GM20000 (cell line): Measurements from ENCODE around the gene SHANK3.

ENCODE experiments used
- DNase-seq: peaks from one replicate; pipeline ENCODE4 v3.0.0; 2012; ENCODE audit warnings: low spot score
- TF ChIP-seq, protein P1 (sequence below): IDR thresholded peaks from 2 replicates; pipeline ENCODE4 v1.5.1; 2012; ENCODE audit warnings: mild to moderate bottlenecking, control low read depth; ENCODE audit errors: extremely low read depth, missing control alignments

The SHANK3 gene

DNA sequence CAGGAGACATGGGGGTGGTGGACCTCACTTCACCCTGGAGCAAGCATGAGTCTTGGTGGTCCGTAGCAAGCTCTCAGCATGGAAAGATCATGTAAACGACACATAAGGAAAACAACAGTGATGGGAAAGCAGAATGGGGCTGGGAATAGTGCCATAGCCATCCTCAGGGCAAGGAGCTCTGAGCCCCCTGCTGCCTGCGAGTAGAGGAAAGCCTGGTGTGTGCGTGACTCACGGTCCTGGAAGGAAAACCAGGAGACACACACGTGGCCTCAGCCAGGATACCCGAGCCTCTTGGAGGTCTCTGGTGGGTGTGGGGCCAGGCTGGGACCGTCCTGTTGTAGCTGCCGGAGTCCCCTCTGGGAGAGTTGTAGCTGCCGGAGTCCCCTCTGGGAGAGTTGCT lies 12.4 kb downstream of the SHANK3 start:
- TF ChIP-seq, protein P1, sequence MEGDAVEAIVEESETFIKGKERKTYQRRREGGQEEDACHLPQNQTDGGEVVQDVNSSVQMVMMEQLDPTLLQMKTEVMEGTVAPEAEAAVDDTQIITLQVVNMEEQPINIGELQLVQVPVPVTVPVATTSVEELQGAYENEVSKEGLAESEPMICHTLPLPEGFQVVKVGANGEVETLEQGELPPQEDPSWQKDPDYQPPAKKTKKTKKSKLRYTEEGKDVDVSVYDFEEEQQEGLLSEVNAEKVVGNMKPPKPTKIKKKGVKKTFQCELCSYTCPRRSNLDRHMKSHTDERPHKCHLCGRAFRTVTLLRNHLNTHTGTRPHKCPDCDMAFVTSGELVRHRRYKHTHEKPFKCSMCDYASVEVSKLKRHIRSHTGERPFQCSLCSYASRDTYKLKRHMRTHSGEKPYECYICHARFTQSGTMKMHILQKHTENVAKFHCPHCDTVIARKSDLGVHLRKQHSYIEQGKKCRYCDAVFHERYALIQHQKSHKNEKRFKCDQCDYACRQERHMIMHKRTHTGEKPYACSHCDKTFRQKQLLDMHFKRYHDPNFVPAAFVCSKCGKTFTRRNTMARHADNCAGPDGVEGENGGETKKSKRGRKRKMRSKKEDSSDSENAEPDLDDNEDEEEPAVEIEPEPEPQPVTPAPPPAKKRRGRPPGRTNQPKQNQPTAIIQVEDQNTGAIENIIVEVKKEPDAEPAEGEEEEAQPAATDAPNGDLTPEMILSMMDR: no peak
- DNase-seq: peak; percentile 11

DNA sequence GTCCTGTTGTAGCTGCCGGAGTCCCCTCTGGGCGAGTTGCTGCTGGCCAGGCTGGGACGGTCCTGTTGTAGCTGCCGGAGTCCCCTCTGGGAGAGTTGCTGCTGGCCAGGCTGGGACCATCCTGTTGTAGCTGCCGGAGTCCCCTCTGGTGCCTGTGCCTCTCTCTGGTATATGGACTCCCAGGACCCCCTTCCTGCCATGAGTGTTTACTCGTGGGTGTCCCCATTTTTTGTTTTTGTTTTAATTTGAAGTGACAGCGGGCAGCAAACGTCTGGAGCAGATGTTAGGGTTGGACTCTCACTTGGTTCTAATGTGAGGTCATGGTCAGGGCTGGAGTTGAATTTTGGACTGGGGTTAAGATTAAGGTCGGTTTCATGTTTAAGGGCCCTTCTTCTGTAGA lies 14.2 kb downstream of the SHANK3 start:
- DNase-seq: no peak
- TF ChIP-seq, protein P1: no peak

DNA sequence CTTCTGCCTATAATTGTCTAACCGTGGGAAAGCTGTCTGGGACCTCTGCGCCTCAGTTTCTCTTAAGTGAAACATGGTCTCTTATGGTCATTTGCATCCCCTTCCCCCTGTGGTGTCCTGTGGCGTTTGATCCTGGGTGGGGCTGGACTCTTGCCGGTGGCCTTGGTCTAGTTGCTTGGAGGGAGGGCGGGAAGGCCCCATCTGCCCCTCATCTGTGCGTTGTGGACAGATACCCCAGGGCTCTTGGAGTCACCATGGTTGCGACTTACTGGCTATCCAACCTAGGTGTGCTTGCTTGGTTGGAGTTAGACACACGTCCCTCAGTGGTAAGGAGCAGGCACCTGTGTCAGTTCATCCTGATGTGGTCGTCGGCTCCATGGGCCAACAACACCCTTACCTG lies 15.2 kb downstream of the SHANK3 start:
- DNase-seq: no peak
- TF ChIP-seq, protein P1: no peak

DNA sequence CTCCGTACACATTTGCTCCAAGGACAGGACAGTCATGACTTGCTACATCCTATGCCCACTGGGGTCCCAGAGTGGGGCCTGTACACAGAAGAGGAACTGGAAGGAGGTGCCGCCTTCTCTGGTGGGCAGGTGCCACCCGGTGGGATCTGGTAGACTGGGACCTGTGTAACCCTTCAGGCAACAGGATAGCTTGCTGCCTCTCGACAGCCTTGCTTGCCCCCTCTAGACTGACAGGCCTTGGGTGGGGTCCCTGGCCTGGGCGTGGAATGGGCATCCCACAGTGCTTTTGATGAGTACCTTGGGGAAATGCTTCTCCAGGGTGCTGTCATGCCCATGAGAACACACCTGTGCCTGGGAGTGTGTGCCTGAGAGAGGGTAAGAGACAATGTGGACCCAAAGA lies 15.8 kb downstream of the SHANK3 start:
- TF ChIP-seq, protein P1: no peak
- DNase-seq: no peak

DNA sequence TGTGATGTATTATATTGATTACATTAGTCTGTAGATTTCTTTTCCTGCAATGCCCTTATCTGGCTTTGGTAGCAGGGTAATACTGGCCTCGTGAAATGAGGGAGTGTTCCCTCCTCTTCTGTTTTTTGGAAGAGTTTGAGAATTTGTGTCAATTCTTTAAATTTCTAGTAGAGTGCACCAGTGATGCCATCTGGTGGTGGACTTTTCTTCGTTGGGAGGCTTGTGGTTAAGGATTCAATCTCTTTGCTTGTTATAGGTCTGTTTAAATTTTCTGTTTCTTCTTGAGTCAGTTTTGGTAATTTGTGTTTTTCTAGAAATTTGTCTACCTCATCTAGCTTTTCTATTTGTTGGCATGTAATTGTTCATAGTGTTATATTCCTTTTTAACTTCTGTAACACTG lies 18.9 kb downstream of the SHANK3 start:
- TF ChIP-seq, protein P1: peak; percentile 37
- no peak for DNase-seq

DNA sequence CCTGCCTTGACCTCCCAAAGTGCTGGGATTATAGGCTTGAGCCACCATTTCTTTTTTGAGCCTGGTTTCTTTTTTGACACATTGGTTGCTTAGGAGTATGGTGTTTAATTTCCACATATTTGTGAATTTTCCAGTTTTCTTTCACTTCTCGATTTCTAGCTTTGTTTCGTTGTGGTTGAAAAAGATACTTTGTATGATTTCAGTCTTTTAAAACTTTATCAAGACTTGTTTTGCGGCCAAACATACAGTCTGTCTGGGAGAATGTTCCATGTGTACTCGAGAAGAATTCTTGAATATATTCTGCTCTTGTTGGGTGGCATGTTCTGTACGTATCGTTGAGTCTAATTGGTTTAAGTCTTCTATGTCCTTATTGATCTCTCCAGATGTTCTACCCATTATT lies 20.8 kb downstream of the SHANK3 start:
- TF ChIP-seq, protein P1: no peak
- no peak for DNase-seq

DNA sequence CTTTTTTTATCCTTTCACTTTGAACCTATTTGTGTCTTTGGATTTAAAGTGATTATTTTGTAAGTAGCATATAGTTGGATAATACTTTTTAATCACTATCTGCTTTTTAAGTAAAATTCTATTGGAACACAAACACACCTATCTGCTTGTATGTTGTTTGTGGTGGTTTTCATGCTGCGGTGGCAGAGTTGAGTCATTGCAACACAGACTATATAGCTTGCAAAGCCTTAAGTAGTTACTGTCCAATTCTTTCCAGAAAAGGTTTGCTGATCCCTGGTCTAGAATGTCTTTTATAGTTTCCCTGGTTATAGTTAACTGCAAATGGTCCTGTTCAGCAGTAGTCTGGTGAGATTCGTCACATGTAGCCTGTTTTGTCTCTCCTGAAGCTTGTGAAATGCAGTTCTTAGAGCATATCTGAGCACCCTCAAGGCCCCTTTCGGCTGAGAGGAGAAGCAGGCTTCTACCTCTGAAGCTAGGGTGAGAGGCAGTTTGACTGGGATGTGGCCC lies 21.5 kb downstream of the SHANK3 start:
- no peak for DNase-seq
- TF ChIP-seq, protein P1: no peak
